GM10847 (cell line): Measurements from ENCODE around the gene EFCAB11.

ENCODE experiments used
- POLR2A ChIP-seq: IDR thresholded peaks from 2 replicates; pipeline ENCODE4 v1.6.1; 2011; ENCODE audit not compliant: insufficient read length; ENCODE audit errors: extremely low read depth

Gene EFCAB11

DNA sequence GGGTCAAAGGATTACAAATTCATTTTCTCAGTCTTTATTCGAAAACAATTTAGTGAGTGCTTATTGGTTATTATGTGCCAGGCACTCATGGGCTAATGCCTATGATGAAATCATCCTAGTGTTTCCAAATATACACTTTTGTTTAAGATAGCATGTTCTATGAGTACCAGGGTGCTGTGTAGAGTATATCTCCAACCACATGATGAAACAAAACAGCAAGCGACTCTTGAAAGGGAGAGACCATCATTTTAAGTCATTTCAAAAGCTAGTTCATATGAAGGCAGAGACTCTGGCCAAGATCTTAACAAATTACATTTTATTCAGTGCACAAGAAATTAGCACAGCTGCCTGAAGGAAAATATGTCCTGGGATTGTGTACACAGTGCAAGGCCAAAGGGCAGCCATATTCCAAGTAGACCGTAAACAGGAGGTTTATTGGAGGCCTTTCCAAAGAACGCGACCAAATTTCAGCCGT, 204.2 kb downstream of the EFCAB11 start:
- TF ChIP-seq POLR2A, result no peak

DNA sequence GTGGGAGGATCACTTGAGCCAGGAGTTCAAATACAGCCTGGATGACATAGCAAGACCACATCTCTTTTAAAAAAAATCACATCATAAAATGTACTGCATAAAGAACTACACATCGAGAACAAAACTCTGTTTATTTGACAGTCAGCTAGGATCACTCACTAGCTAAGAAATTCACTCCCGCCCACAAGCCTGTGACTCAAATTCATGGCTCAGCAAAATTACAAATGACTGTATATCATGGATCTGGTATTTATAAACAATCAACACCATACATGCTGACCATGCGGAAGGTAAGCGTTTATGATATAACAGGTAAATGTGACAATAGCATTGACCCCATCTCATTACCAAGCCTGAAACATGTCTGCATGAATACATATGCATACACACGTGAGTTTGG, 206.5 kb downstream of the EFCAB11 start:
- TF ChIP-seq POLR2A, result no peak

DNA sequence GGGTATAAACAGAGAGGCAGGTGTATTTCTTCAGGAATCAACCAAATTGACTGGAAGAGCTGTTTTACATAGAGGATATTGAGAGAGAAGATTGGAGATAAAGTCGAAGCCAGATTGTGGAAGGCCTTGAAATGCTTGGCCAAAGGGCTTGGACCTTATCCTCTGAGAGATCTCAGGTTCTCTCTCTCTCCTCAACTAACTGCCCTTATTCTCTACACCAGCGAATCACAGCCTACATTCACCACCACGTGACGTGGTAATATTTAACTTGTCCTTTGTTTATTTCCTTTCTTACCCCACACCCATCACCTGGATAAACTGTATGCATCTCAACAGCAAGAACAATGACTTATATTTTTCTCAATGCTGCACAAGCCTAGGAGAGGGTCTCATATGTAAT, 207.4 kb downstream of the EFCAB11 start:
- TF ChIP-seq POLR2A, result no peak

DNA sequence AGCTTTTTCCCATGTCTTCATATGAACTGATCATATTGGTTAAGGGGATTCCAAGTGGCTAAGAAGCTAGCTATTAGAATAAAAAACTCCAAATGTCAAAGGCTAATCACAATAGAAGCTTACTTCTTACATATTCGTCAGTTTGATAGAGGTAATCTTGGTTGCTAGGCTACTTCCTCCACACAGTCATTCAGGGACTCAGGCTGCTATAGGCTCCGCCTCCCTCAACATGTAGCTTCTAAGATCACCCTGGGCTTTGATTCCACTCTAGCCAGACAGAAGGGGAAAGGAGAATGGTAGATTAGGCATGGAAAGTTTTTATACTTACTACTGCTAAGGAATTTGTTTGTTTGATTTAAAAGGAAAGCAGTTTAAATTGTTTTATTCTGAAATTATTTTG, 207.9 kb downstream of the EFCAB11 start:
- TF ChIP-seq POLR2A, result no peak

DNA sequence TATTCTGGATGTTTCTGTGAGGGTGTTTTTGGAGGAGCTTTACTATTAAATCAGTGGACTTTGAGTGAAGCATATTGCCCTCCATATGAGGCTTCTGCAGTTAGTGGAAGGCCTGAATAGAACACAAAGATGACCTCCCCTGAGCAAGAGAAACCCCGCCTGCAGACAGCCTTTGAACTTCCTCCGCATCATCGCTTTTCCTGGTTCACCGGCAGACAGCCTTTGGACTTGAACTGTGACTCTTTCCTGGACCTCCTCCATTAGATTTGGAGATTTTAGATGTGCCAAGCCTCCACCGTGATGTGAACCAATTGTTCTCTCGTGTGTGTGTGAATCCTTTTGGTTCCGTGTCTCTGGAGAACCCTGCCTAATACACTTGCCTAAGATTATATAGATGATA, 208.4 kb downstream of the EFCAB11 start:
- TF ChIP-seq POLR2A, result no peak
